Measurements from ENCODE around the gene FTO.

Gene FTO

GRCh38 chr16:54009464-54010176 is 305.7 kb downstream of the FTO start:
- DNase-seq (ENCODE audit: insufficient read length, low spot score) = no peak
- no peak for TF ChIP-seq POLR2A (IDR thresholded peaks at IDR 0.05; ENCODE audit: low read depth, low read length)
- FAIRE-seq = no peak

DNA sequence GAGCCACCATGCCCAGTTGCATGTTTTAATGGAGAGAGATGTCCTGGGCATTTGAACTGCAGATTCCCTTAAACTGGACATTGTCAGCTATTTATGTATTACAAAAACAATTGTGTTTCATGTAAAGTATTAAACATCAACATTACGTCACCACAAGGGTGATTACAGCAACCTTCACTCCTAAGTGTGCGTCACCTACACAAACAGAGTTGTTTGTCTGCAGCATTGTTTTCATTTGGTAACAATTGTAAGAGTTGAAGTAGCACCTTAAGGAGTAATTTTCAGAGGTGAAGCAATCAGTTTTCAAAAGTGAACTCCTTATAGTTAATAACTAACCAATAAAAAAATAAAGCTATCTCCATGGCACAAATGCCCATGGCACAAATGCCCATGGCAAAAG is 311.2 kb downstream of the FTO start:
- no peak for TF ChIP-seq POLR2A (IDR thresholded peaks at IDR 0.05; ENCODE audit: low read depth, low read length)
- DNase-seq (ENCODE audit: insufficient read length, low spot score) (no peak), FAIRE-seq (no peak)

DNA sequence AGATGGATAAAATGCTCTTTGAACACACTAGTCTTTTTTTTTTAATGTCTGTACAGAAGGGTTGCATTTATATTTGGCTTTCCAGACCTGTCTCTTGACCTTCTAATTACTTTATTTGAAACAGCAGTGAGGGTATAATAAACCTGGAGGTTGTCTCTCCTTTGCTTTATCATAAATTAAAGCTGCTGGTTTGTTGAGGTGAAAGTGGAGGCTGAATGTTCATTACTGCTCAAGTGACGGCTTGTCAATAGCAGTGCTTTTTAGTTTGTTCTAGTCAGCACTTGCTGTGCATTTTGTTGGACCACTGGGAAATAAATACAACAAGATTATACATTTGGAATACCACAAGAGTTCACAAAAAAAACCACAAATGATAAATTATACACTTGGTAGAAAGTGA is 318.4 kb downstream of the FTO start:
- TF ChIP-seq POLR2A (IDR thresholded peaks at IDR 0.05; ENCODE audit: low read depth, low read length) = no peak
- no peak for FAIRE-seq

GRCh38 chr16:54026456-54026855 is 322.5 kb downstream of the FTO start:
- DNase-seq (ENCODE audit: insufficient read length, low spot score) (no peak), FAIRE-seq (no peak)
- TF ChIP-seq POLR2A (IDR thresholded peaks at IDR 0.05; ENCODE audit: low read depth, low read length) = no peak

More for the DNA sequence above, 318.4 kb downstream of the FTO start:
- no peak for DNase-seq (ENCODE audit: insufficient read length, low spot score)

DNA sequence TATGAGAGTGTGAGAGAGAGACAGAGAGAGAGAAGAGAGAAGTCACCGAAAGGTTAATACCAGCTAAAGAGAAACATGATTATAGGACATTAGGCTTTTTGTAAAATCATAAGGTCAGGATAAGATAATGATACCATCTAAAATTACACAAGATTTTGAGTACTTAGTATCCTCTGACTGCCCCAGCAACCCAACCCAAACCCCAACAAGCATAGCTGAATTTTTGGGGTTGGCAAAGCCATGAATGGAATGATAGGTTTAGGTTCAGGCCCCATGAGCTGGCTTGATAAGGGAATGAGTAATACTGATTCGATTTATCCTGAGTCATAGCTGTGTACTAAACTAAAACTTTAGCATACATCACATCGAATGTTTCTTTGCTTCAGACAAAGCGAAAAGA is 323.1 kb downstream of the FTO start:
- DNase-seq (ENCODE audit: insufficient read length, low spot score) (no peak), FAIRE-seq (peak; percentile 60)
- TF ChIP-seq POLR2A (IDR thresholded peaks at IDR 0.05; ENCODE audit: low read depth, low read length) = no peak

DNA sequence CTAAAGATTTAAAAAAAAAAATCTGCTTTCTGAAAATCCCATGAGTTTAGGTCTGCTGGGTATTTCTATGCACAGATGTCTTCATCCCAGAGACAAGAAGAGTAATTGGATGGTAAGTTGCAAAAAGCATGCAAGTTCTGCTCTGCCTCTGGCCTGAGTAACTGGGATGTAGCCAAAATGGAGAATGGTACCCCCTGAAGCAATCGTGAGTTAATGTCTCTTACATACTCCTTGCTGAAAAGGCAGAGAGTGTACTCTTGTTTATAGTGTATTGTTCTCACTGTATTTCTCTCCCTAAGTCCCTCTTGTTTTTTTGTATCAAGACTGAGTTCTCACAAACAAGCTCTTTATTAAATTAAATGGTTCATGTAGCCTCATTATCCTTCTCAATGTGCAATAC is 323.6 kb downstream of the FTO start:
- FAIRE-seq (no peak), DNase-seq (ENCODE audit: insufficient read length, low spot score) (no peak)
- no peak for TF ChIP-seq POLR2A (IDR thresholded peaks at IDR 0.05; ENCODE audit: low read depth, low read length)

DNA sequence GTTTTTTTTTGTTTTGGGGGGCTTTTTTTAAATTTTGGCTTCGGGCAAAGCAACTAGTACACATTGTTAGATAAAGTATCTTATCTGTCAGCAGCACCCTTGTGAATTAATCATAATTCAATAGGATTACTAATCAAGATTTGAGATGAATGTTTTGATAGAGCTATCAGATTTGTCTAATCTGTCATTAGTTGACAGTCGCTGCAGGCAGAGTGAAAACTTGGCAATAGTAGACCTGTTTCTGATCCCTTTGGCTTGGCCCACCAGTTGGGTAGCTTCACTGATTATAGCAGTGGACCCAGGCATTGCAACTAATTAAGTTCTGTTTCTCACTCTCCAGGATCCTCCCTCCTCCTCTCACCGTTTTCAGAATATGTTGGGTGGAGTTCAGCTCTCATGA is 324.0 kb downstream of the FTO start:
- no peak for DNase-seq (ENCODE audit: insufficient read length, low spot score)
- FAIRE-seq = no peak
- TF ChIP-seq POLR2A (IDR thresholded peaks at IDR 0.05; ENCODE audit: low read depth, low read length) = no peak

- DNase-seq (ENCODE audit: insufficient read length, low spot score) (no peak), FAIRE-seq (no peak)
- no peak for TF ChIP-seq POLR2A (IDR thresholded peaks at IDR 0.05; ENCODE audit: low read depth, low read length)
These were observed 326.5 kb downstream of the FTO start for GRCh38 chr16:54030451-54030850.

- TF ChIP-seq POLR2A (IDR thresholded peaks at IDR 0.05; ENCODE audit: low read depth, low read length) = no peak
- DNase-seq (ENCODE audit: insufficient read length, low spot score) (peak; percentile 11), FAIRE-seq (no peak)
These were observed 327.3 kb downstream of the FTO start for GRCh38 chr16:54031107-54031760.

DNA sequence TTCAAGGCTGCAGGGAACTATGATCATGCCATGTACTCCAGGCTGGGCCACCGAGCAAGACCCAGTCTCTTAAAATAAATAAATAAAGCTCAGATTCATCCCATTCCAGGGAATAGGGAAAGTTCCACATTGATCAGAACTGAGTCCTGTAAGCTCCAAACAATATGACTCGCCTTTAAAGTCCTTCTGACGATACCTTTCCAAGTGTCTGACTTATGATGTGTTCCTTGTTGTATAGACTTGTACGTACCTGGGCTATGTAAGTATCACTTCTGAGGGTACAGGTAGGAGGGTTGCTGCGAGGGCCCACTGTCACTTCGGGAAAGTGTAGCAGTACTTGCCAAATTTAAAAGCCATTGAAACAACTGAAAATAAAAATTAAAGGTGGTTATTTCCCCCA is 329.8 kb downstream of the FTO start:
- no peak for DNase-seq (ENCODE audit: insufficient read length, low spot score)

GRCh38 chr16:54034684-54035083 is 330.7 kb downstream of the FTO start:
- TF ChIP-seq POLR2A (IDR thresholded peaks at IDR 0.05; ENCODE audit: low read depth, low read length) = no peak
- DNase-seq (ENCODE audit: insufficient read length, low spot score) (no peak), FAIRE-seq (no peak)

More for the DNA sequence above, 329.8 kb downstream of the FTO start:
- no peak for TF ChIP-seq POLR2A (IDR thresholded peaks at IDR 0.05; ENCODE audit: low read depth, low read length)
- no peak for FAIRE-seq

DNA sequence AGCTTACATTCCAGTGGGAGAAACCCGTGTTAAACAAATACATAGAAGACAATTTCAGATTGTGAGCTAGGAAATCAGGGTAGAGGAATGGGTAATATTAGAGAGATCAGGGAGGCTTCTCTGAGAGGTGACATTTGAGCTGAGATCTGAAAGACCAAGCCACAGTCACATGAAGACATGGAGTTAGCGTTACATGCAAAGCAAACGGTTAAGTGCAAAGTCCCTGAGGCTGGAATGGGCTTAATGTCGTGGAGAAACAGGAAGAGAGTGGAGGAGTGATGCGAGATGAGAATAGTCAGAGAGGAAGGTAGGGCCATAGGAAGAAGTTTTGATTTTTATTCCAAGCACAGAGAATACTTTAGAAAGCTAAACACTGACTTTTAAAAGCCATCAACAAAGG is 336.5 kb downstream of the FTO start:
- FAIRE-seq (no peak), DNase-seq (ENCODE audit: insufficient read length, low spot score) (no peak)
- TF ChIP-seq POLR2A (IDR thresholded peaks at IDR 0.05; ENCODE audit: low read depth, low read length) = no peak

- TF ChIP-seq POLR2A (IDR thresholded peaks at IDR 0.05; ENCODE audit: low read depth, low read length) = no peak
- no peak for FAIRE-seq
These were observed 337.0 kb downstream of the FTO start for GRCh38 chr16:54040975-54041374.

GRCh38 chr16:54048586-54049495 is 344.9 kb downstream of the FTO start:
- no peak for TF ChIP-seq POLR2A (IDR thresholded peaks at IDR 0.05; ENCODE audit: low read depth, low read length)
- FAIRE-seq (no peak), DNase-seq (ENCODE audit: insufficient read length, low spot score) (no peak)

More at GRCh38 chr16:54040975-54041374, 337.0 kb downstream of the FTO start:
- DNase-seq (ENCODE audit: insufficient read length, low spot score) = no peak
